Fibroblast of mammary gland (primary cell): ENCODE measurements around the gene IFI16.

Experiments
- DNase-seq: peaks from one replicate; pipeline ENCODE4 v3.0.0-alpha.2; 2010; ENCODE audit warnings: low read depth
- H3K4me3 ChIP-seq: 2 replicates; pipeline ENCODE4 v1.5.1; 2011; ENCODE audit warnings: low read depth, mild to moderate bottlenecking, low read length, moderate library complexity; ENCODE audit not compliant: control insufficient read depth
- TF ChIP-seq, protein P1 (sequence below): conservative IDR thresholded peaks from 2 replicates; pipeline ENCODE4 v1.5.1; 2011; ENCODE audit warnings: low read depth, low read length, inconsistent platforms; ENCODE audit not compliant: control insufficient read depth, insufficient read depth

Gene IFI16

GRCh38 chr1:158978730-158979129, 31.0 kb upstream of the IFI16 start:
- no peak overlapping the region for H3K4me3 ChIP-seq
- TF ChIP-seq, protein P1, sequence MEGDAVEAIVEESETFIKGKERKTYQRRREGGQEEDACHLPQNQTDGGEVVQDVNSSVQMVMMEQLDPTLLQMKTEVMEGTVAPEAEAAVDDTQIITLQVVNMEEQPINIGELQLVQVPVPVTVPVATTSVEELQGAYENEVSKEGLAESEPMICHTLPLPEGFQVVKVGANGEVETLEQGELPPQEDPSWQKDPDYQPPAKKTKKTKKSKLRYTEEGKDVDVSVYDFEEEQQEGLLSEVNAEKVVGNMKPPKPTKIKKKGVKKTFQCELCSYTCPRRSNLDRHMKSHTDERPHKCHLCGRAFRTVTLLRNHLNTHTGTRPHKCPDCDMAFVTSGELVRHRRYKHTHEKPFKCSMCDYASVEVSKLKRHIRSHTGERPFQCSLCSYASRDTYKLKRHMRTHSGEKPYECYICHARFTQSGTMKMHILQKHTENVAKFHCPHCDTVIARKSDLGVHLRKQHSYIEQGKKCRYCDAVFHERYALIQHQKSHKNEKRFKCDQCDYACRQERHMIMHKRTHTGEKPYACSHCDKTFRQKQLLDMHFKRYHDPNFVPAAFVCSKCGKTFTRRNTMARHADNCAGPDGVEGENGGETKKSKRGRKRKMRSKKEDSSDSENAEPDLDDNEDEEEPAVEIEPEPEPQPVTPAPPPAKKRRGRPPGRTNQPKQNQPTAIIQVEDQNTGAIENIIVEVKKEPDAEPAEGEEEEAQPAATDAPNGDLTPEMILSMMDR, result no peak
- DNase-seq, result no peak

GRCh38 chr1:158979229-158979628, 30.5 kb upstream of the IFI16 start:
- TF ChIP-seq, protein P1, result no peak

GRCh38 chr1:158983235-158983634, 26.5 kb upstream of the IFI16 start:
- TF ChIP-seq, protein P1, result no peak
- DNase-seq, result no peak
- no peak overlapping the region for H3K4me3 ChIP-seq

More at GRCh38 chr1:158979229-158979628, 30.5 kb upstream of the IFI16 start:
- DNase-seq, result no peak
- H3K4me3 ChIP-seq, result no peak overlapping the region

- DNase-seq, result no peak
- H3K4me3 ChIP-seq, result no peak overlapping the region
- TF ChIP-seq, protein P1, result no peak
These were observed 25.3 kb upstream of the IFI16 start for GRCh38 chr1:158984386-158984785.

DNA sequence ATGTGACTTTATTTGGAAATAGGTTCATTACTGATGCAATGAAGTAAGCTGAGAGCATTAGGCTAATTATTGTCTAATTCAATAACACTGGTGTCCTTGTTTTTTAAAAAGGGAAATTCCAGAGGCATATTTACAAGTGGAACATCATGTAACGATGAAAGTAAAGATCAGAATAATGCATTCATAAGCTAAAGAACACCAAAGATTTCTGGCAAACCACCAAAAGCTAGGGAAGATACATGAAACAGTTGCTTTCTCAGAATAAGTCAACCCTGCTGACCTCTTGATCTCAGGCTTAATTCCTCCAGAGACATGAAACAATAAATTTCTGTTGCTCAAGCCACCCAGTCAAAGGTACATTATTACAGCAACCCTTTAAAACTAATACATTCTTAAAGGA, 20.3 kb upstream of the IFI16 start:
- TF ChIP-seq, protein P1, result no peak
- no peak for DNase-seq
- H3K4me3 ChIP-seq, result no peak overlapping the region

DNA sequence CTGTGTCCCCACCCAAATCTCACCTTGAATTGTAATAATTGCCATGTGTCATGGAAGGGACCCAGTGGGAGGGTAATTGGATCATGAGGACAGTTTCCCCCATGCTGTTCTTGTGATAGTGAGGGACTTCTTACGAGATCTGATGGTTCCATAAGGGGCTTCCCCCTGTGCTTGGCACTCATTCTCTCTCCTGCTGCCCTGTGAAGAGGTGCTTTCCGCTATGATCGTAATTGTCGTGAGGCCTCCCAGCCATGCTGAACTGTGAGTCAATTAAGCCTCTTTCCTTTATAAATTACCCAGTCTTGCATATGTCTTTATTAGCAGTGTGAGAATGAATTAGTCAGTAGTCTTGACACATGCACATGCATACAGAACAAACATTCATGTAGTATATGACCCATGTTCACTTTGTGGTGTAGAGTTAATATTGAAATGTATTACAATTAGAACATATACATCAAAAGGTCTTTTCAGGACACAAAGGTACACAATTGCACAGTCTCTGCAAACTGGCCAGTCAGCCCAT, 16.9 kb upstream of the IFI16 start:
- DNase-seq, result no peak
- no peak overlapping the region for H3K4me3 ChIP-seq
- TF ChIP-seq, protein P1, result no peak

DNA sequence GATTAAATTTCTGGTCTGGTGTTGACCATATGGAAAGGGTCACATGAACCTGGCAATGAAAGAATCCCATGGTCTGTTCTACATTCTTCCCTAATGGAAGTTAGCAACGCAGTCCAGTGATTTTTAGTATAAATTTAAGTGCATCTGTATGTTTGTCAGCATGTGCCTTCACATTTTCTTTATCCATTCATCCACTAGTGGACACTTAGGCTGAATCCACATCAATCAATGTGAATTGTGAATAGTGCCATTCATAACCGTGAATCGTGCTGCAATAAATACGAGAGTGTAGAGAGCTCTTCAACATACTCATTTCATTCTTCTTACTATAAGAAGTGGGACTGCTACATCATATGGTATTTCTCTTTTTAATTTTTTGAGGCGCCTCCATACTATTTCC, 12.7 kb upstream of the IFI16 start:
- TF ChIP-seq, protein P1, result no peak
- no peak for DNase-seq
- no peak overlapping the region for H3K4me3 ChIP-seq
